GM13977 (cell line): ENCODE measurements around the gene SPG21.

Source experiments
- DNase-seq: peaks from one replicate; pipeline ENCODE4 v3.0.0; 2012; ENCODE audit warnings: low spot score
- in situ Hi-C: fragments of 300-500 bp; cut with MboI; formaldehyde crosslinking; loops from one replicate; pipeline ENCODE4 v1.12.0; 2022; ENCODE audit warnings: low sequenced_read_pairs, low pct_unique_long_range_greater_than_20kb, mixed read lengths, inconsistent platforms; ENCODE audit not compliant: unreplicated experiment
- TF ChIP-seq, protein P1 (sequence below): IDR thresholded peaks from 2 replicates; pipeline ENCODE4 v1.5.1; 2012; ENCODE audit warnings: mild to moderate bottlenecking, control low read depth; ENCODE audit not compliant: insufficient read depth; ENCODE audit errors: extremely low read depth, missing control alignments

The SPG21 gene

DNA sequence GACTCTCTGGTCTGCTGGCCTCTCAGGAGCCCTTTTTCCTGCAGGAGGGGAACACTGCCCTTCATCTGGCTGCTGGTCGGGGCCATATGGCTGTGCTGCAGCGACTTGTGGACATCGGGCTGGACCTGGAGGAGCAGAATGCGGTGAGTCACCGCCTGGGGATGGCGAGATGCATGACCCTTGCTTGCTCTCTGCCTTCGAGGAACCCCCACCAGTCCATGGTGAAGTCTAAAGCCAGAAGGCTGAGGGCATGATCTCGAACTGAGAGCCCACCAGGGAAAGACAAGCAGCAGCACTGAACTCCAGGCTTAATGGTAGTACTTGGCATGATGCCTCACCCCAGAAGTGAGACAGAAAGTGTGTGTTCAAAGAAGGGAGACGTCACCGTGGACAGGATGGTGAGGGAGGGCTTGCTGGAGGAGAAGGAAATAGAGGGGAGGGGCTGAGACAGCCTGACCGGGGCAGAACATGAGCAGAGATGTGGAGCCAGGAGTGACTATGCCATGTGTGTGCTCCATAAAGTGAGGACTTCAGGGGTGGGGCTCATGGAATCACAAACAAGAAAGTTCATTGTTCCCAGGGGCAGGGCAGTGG lies 58.8 kb downstream of the SPG21 start:
- TF ChIP-seq, protein P1, sequence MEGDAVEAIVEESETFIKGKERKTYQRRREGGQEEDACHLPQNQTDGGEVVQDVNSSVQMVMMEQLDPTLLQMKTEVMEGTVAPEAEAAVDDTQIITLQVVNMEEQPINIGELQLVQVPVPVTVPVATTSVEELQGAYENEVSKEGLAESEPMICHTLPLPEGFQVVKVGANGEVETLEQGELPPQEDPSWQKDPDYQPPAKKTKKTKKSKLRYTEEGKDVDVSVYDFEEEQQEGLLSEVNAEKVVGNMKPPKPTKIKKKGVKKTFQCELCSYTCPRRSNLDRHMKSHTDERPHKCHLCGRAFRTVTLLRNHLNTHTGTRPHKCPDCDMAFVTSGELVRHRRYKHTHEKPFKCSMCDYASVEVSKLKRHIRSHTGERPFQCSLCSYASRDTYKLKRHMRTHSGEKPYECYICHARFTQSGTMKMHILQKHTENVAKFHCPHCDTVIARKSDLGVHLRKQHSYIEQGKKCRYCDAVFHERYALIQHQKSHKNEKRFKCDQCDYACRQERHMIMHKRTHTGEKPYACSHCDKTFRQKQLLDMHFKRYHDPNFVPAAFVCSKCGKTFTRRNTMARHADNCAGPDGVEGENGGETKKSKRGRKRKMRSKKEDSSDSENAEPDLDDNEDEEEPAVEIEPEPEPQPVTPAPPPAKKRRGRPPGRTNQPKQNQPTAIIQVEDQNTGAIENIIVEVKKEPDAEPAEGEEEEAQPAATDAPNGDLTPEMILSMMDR: no peak
- in situ Hi-C loops: no loop called here
- DNase-seq: no peak

DNA sequence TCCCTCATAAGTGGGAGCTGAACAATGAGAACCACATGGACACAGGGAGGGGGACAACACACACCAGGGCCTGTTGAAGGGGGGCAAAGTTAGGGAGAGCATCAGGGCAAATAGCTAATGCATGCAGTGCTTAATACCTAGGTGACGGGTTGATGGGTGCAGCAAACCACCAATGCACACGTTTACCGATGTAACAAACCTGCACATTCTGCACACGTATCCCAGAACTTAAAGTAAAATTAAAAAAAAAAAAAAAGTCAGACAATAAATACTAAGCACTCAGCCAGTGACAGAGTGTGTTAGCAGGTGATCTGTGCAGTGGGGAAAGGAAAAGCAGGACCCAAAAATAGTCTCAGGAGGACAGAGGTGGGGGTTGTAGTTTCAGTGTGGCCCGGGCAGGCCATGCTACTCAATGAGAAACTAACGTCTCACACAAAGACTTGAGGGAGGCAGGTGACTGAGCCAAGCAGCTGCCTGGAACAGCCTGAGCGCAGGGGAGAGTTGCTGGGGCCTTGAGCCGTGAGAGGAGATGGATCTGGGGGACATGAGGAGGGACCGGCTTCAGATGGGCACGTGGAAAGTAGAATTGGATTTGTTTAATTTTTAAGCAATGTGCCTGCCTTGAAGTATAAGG lies 59.6 kb downstream of the SPG21 start:
- in situ Hi-C loops: no loop called here
- DNase-seq: peak; percentile 77
- TF ChIP-seq, protein P1: no peak

DNA sequence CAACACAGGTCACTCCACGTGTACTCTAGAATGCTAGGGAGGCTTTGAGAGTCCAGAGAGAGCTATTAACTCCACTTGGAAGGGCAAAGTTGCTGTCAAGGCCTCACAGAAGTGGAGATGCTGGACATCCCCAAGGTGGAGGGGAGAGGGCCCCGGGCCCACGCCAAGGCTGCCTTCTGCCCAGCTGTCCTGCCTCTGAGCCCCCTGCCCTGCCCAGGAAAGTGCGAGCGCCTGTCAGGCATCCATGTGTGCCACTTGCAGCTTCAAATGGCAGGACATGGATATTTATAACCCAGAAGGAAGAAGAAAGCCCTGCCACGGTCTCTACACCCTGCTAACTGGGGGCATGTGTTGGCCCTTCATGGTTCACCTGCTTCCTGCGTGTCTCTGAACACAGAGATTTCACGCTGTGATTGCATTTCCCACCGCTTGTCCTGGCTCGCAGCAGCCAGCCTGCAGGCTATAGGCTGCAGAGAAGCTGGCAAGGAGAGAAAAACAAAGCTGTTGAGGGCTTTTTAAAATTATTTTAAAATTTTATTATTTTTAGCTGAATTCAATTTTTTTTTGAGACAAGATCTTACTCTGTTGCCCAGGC lies 61.0 kb downstream of the SPG21 start:
- in situ Hi-C loops: no loop called here
- DNase-seq: no peak
- TF ChIP-seq, protein P1: no peak

DNA sequence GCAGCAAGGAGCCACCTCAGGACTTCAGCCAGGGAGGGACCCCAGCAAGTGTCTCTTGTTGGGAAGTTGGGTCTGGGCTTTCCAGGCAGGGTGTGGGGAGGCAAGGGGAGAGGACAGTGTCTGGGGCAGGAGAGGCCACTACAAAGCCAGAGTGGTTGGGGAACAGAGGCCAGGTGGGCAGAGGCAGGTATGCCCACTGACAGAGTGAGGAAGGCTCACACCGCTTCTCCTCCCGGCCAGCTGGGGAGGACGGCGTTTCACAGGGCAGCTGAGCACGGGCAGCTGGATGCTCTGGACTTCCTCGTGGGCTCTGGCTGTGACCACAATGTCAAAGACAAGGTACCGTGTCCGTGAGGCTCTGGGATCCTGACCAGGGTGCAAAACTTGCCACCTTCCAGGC lies 63.1 kb downstream of the SPG21 start:
- in situ Hi-C loops: no loop called here
- no peak for DNase-seq
- TF ChIP-seq, protein P1: no peak

DNA sequence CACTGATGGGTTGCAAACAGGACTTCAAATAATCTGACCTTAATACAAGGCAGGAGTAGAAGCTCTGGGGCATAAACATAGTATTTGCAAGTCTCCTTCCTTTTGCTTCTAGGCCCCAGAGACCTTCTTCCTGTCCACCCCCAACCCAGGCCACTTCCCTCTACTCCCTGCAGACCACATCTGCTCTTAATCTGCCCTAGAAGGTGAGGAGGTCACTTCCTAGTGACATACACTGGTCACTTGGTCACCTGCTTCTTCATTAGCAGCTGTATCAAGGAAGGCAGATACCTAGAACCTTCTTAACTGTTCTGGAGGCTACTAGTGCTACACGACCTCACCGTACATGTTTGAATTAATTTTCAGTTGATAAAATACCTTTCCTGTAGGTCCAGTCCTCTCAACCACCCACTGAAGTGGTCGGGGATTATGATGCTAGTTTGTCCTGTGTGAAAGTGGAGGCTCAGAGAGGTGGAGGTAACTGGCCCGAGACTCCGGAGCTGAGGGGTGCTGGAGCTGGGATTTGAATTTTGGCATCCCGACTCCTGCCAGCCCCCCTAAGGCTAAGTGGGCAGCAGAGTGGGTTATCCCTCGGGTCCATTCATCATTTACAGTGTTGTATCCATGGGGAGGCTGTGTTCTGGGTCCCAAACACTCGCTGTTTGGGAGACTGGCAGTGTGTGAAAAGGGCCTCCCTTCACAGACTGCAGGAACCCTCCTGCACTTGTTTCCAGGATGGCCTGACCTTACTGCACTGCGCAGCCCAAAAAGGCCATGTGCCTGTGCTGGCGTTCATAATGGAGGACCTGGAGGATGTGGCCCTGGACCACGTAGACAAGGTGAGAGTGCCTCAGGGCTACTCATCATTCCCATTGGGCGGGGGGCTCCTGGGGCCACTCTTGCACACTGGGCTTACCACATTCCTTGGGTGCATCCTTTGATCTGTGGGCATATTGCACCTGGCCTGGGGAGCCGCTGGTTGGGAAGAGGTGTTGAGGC lies 64.1 kb downstream of the SPG21 start:
- TF ChIP-seq, protein P1: no peak
- in situ Hi-C loops: no loop called here
- no peak for DNase-seq

DNA sequence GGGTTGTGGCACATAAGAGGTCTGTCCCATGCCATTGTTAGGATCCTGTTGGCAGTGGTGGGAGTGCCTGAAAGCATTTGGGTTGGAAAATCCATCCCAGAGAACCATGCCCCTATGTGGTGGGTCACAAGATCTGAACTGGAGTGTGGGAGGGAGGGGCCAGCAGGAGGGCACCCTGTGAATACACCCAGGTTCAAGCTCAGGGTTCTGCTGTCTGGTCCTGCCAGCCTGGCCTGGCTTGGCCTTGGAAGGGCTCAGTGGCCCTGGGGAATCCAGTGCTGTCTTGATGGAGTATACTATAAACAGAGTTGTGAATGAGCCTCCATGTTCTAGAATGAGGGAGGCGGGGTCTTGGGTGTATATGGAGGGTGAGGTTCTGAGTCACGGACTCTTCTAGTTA lies 66.2 kb downstream of the SPG21 start:
- in situ Hi-C loops: no loop called here
- TF ChIP-seq, protein P1: no peak
- DNase-seq: no peak
